Mucosa of rectum (tissue), 2 donors: ENCODE results near the gene RAPGEF5.

Source experiments
- H3K27ac ChIP-seq, 2 donors: one replicate each; pipeline ENCODE4 v1.7.0; 2013; ENCODE audit warnings: inconsistent platforms in 2 of 2, low read depth in 2 of 2, low read length in 2 of 2
- H3K27me3 ChIP-seq, 2 donors: one replicate each; pipeline ENCODE4 v1.7.0; 2013; ENCODE audit warnings: low read length in 2 of 2; ENCODE audit not compliant: control insufficient read depth in 2 of 2, insufficient read depth in 2 of 2
- H3K36me3 ChIP-seq, 2 donors: one replicate each; pipeline ENCODE4 v1.7.0; 2013; ENCODE audit warnings: low read length in 2 of 2; ENCODE audit not compliant: control insufficient read depth in 2 of 2, insufficient read depth in 2 of 2
- H3K4me1 ChIP-seq, 2 donors: one replicate each; pipeline ENCODE4 v1.7.0; 2013; ENCODE audit warnings: low read length in 2 of 2, mild to moderate bottlenecking in 1 of 2; ENCODE audit not compliant: control insufficient read depth in 2 of 2, insufficient read depth in 2 of 2
- H3K4me3 ChIP-seq, 2 donors: one replicate each; pipeline ENCODE4 v1.7.0; 2013; ENCODE audit warnings: low read length in 2 of 2
- H3K9ac ChIP-seq, 2 donors: one replicate each; pipeline ENCODE4 v1.7.0; 2013; ENCODE audit warnings: low read length in 2 of 2, low read depth in 1 of 2, mild to moderate bottlenecking in 1 of 2
- H3K9me3 ChIP-seq, 2 donors: one replicate each; pipeline ENCODE4 v1.7.0; 2013; ENCODE audit warnings: low read length in 2 of 2; ENCODE audit not compliant: control insufficient read depth in 2 of 2
- donor health status: healthy.
- donor health status: Normal muscosa, but diverticular disease.

RAPGEF5 gene

GRCh38 chr7:22252936-22253536 is 103.9 kb downstream of the RAPGEF5 start:
- peaks cover 0 to 6% of the 10 kb centered on the region in 2 donors for H3K36me3 ChIP-seq
- no peaks in the 10 kb centered on the region for H3K4me1 ChIP-seq
- H3K9ac ChIP-seq: no peak overlapping the region
- no peaks in the 10 kb centered on the region for H3K27me3 ChIP-seq
- no peaks in the 10 kb centered on the region for H3K9me3 ChIP-seq
- H3K27ac ChIP-seq: no peak overlapping the region
- H3K4me3 ChIP-seq: no peak overlapping the region

GRCh38 chr7:22252016-22252415 is 104.9 kb downstream of the RAPGEF5 start:
- peaks cover 0 to 6% of the 10 kb centered on the region in 2 donors for H3K36me3 ChIP-seq
- no peak overlapping the region for H3K4me3 ChIP-seq
- no peak overlapping the region for H3K9ac ChIP-seq
- no peaks in the 10 kb centered on the region for H3K9me3 ChIP-seq
- H3K27ac ChIP-seq: no peak overlapping the region
- no peaks in the 10 kb centered on the region for H3K27me3 ChIP-seq
- H3K4me1 ChIP-seq: no peaks in the 10 kb centered on the region

- H3K27ac ChIP-seq: no peak overlapping the region
- H3K4me3 ChIP-seq: no peak overlapping the region
- H3K27me3 ChIP-seq: no peaks in the 10 kb centered on the region
- no peak overlapping the region for H3K9ac ChIP-seq
- H3K9me3 ChIP-seq: no peaks in the 10 kb centered on the region
- no peaks in the 10 kb centered on the region for H3K4me1 ChIP-seq
- H3K36me3 ChIP-seq: peaks cover 0 to 6% of the 10 kb centered on the region in 2 donors
These were observed 105.7 kb downstream of the RAPGEF5 start for GRCh38 chr7:22251281-22251680.

GRCh38 chr7:22250390-22250789 is 106.6 kb downstream of the RAPGEF5 start:
- Histone ChIP-seq H3K36me3 (peaks cover 0 to 6% of the 10 kb centered on the region in 2 donors), H3K27ac (no peak overlapping the region), H3K4me1 (no peaks in the 10 kb centered on the region), H3K27me3 (no peaks in the 10 kb centered on the region), H3K9me3 (no peaks in the 10 kb centered on the region), H3K4me3 (no peak overlapping the region), H3K9ac (no peak overlapping the region)

- H3K36me3 ChIP-seq: peaks cover 3 to 12% of the 10 kb centered on the region in 2 donors
- H3K4me3 ChIP-seq: no peak overlapping the region
- no peak overlapping the region for H3K9ac ChIP-seq
- H3K27me3 ChIP-seq: no peaks in the 10 kb centered on the region
- no peaks in the 10 kb centered on the region for H3K4me1 ChIP-seq
- H3K27ac ChIP-seq: no peak overlapping the region
- no peaks in the 10 kb centered on the region for H3K9me3 ChIP-seq
These were observed 108.7 kb downstream of the RAPGEF5 start for GRCh38 chr7:22248111-22248809.

- H3K36me3 ChIP-seq: peaks cover 3 to 6% of the 10 kb centered on the region in 2 donors
- H3K9ac ChIP-seq: no peak overlapping the region
- H3K4me3 ChIP-seq: no peak overlapping the region
- peaks cover 2 to 6% of the 10 kb centered on the region in 2 donors for H3K4me1 ChIP-seq
- H3K27me3 ChIP-seq: no peaks in the 10 kb centered on the region
- no peaks in the 10 kb centered on the region for H3K9me3 ChIP-seq
- H3K27ac ChIP-seq: no peak overlapping the region
These were observed 115.1 kb downstream of the RAPGEF5 start for GRCh38 chr7:22241805-22242390.

GRCh38 chr7:22240904-22241571 is 115.9 kb downstream of the RAPGEF5 start:
- H3K4me1 ChIP-seq: peaks cover 2 to 6% of the 10 kb centered on the region in 2 donors
- no peaks in the 10 kb centered on the region for H3K9me3 ChIP-seq
- no peaks in the 10 kb centered on the region for H3K27me3 ChIP-seq
- H3K4me3 ChIP-seq: no peak overlapping the region
- no peak overlapping the region for H3K27ac ChIP-seq
- no peak overlapping the region for H3K9ac ChIP-seq
- H3K36me3 ChIP-seq: peaks cover 3 to 9% of the 10 kb centered on the region in 2 donors

- no peak overlapping the region for H3K27ac ChIP-seq
- peaks cover under 1 to 3% of the 10 kb centered on the region in 2 donors for H3K36me3 ChIP-seq
- H3K9ac ChIP-seq: no peak overlapping the region
- H3K27me3 ChIP-seq: no peaks in the 10 kb centered on the region
- peaks cover 2 to 6% of the 10 kb centered on the region in 2 donors for H3K4me1 ChIP-seq
- no peaks in the 10 kb centered on the region for H3K9me3 ChIP-seq
- no peak overlapping the region for H3K4me3 ChIP-seq
These were observed 118.3 kb downstream of the RAPGEF5 start for GRCh38 chr7:22238354-22239311.

GRCh38 chr7:22235134-22235533 is 121.8 kb downstream of the RAPGEF5 start:
- no peaks in the 10 kb centered on the region for H3K4me1 ChIP-seq
- H3K4me3 ChIP-seq: no peak overlapping the region
- H3K9me3 ChIP-seq: no peaks in the 10 kb centered on the region
- H3K9ac ChIP-seq: no peak overlapping the region
- H3K36me3 ChIP-seq: peaks cover 0 to 8% of the 10 kb centered on the region in 2 donors
- no peak overlapping the region for H3K27ac ChIP-seq
- H3K27me3 ChIP-seq: no peaks in the 10 kb centered on the region
